Head of caudate nucleus (tissue), 42 donors: ENCODE results near the gene HAGH.

Experiments used
- DNase-seq, 42 donors: peaks; one replicate each; pipeline versions ENCODE4 v3.0.0 to v3.0.0-alpha.2; 2020 to 2021; ENCODE audit warnings: mixed read lengths in 7 of 42
- intact Hi-C: fragments of 100-400 bp; cut with DNase I; formaldehyde crosslinking; loops from one replicate; pipeline ENCODE4 v1.15.0; 2022

Gene HAGH

GRCh38 chr16:1757714-1758461 lies 68.7 kb downstream of the HAGH start:
- DNase-seq = no peak

More at GRCh38 chr16:1757714-1758461, 68.7 kb downstream of the HAGH start:
- intact Hi-C loops = no loop called here
